Stimulated activated CD4-positive, alpha-beta T cell treated with anti-CD3 and anti-CD28 coated beads, TNF-alpha, amount 100 ng/mL, for 1 hour (primary cell): ENCODE measurements around the gene IER3.
"Not testable (repeated sequence)": the region's sequence is repeated elsewhere in the genome, so short reads cannot be mapped to it uniquely, and the experiment has no call there.

Source experiments
- DNase-seq, 3 donors: peaks; one replicate each; pipeline ENCODE4 v3.0.0-alpha.2; 2020; ENCODE audit warnings: low read depth in 3 of 3, low spot score in 1 of 3

Gene IER3

DNA sequence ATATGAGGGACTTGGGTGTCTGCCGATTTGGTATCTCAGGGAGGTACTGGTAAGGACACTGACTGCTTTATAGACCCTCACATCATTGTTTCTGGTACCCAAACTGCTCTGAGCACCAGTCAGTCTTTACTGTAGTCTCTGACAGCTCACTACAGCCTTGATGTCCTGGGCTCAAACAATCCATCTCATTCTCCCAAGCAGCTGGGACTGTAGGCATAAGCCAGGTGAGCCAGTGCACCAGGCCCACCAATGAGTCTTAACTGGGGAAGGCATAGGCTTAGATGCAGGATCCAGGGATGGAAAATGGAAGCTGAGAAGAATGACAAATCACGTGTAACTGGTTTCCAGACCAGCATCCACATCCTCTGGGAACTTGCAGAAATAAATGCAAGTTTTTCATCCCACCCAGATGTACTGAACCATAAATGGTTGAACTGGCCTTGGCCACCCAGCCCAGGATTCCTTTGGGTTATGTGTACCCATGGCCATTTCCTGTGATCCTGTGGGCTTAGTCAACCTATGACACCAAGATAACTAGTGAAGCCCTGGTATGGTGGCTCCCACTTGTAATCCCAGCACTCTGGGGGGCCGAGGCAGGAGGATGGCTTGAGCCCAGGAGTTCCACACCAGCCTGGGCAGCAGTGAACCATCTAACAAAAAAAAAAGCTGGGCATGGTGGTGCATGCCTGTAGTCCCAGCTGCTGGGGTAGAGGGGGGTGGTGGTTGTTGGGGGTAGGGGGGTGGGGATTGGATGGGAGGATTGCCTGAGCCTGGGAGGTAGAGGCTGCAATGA, 18.4 kb downstream of the IER3 start:
- no peak for DNase-seq

GRCh38 chr6:30724906-30725667, 19.3 kb downstream of the IER3 start:
- DNase-seq = no peak

- not testable (repeated sequence) for DNase-seq
Measured at GRCh38 chr6:30723843-30724741, 20.3 kb downstream of the IER3 start.

DNA sequence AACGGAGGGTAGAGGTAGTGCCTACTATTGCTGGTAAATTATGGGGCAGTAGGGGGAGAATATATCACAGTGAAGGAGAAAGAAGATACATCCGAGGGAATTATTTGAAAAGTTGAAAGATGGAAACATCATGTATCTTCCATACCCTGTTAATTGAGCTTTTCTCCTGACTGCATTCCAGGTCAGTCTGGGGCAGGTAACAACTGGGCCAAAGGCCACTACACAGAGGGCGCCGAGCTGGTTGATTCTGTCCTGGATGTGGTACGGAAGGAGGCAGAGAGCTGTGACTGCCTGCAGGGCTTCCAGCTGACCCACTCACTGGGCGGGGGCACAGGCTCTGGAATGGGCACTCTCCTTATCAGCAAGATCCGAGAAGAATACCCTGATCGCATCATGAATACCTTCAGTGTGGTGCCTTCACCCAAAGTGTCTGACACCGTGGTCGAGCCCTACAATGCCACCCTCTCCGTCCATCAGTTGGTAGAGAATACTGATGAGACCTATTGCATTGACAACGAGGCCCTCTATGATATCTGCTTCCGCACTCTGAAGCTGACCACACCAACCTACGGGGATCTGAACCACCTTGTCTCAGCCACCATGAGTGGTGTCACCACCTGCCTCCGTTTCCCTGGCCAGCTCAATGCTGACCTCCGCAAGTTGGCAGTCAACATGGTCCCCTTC, 21.0 kb downstream of the IER3 start:
- not testable (repeated sequence) for DNase-seq

- DNase-seq = peak; percentile 55 to 85 (median 76)
Measured at GRCh38 chr6:30722280-30723112, 21.9 kb downstream of the IER3 start.

DNA sequence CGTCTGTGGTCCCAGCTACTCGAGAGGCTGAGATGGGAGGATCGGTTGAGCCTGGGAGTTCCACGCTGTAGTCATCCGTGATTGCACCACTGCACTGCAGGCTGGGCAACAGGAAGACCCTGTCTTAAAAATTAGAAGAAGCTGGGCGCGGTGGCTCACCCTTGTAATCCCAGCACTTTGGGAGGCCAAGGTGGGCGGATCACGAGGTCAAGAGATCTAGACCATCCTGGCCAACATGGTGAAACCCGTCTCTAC, 22.4 kb downstream of the IER3 start:
- not testable (repeated sequence) for DNase-seq

DNA sequence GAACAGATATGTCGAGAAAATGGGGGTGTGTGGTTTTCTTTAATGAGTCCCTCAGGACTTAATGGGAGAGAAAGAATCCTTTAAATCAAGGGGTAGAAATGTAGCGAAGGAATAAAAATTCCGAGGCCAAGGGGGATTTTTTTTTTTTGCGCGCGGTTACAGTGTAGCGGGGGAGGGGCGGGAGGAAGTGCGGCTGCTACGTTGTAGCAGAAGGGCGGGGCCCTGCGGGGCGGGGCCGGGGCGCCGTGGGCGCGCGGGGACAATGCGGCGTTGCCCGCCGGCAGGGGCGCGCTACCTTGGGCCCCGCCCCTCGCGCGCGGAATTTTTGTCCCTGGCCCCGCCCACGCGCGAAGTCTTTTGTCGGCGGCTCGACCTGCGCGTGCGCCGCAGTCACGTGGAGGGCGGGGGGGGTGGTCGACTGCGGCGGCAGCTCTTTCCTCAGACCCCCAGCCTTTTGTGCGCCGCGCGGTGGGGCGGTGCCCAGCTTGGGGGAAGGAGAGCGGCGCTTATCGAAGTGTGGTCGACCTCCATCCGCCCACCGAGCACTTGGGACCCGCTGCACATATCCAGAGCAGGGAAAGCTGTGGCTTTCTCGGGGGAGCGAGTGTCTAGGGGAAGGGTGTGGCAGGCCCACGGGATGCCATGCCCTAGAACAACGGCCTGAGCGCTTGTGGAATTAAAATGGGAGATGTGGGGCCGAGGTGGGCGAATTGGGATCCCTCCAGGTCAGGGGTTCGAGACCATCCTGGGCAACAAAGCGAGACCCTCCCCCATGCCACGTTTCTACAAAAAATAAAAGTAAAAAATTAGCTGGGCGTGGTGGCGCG, 22.9 kb downstream of the IER3 start:
- DNase-seq = peak; percentile 90 to 98 (median 96)

GRCh38 chr6:30720738-30721197, 23.6 kb downstream of the IER3 start:
- DNase-seq = peak in 1 of 3 donors; percentile 52

- peak; percentile 85 to 90 (median 87) for DNase-seq
Measured at GRCh38 chr6:30719791-30720737, 24.3 kb downstream of the IER3 start, which contains the start of gene TUBB. TUBB (plus strand) TSS chr6:30720352; CDS start chr6:30720507, 155 bp downstream.

- DNase-seq = no peak
Measured at GRCh38 chr6:30719356-30719755, 25.0 kb downstream of the IER3 start.

DNA sequence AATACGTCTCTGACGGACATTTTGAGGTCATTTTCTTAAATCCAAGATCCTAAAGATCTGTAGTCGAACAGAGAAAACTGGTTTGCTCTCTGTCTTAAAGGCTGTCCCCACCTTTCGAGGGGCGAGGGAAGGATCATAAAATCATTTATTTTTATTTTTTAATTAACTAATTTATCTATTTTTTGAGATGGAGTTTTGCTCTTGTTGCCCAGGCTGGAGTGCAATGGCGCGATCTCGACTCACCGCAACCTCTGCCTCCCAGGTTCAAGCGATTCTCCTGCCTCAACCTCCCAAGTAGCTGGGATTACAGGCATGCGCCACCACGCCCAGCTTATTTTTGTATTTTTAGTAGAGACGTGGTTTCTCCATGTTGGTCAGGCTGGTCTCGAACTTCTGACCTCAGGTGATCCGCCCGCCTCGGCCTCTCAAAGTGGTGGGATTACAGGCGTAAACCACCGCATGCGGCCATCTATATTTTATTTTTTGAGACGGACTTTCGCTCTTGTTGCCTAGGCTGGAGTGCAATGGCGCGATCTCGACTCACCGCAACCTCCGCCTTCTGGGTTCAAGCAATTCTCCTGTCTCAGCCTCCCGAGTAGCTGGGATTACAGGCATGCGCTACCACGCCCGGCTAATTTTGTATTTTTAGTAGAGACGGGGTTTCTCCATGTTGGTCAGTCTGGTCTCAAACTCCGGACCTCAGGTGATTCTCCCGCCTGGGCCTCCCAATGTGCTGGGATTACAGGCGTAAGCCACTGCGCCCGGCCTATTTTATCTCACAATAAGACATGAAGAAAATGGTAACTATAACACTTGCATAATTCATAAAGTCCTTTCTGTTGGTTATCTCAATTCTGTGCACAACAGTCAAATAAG, 26.3 kb downstream of the IER3 start:
- not testable (repeated sequence) for DNase-seq

- DNase-seq = peak; percentile 92 to 99 (median 98)
Measured at GRCh38 chr6:30717129-30717844, 27.1 kb downstream of the IER3 start, which contains the start of gene MDC1. MDC1 (minus strand) TSS chr6:30717281; CDS start chr6:30715175, 2,106 bp downstream.

DNA sequence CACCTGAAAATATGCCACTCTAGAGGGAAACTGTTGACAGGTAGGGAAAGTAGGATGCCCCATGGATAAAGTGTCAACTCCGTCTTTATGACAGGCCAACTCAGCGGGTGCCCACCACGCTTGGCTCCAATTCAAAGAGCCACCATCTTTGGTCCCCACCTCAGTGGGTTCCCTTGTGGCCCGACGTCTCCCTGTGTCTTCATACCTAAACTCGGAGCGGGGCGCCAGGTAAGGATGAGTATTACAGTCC, 27.5 kb downstream of the IER3 start:
- no peak for DNase-seq

DNA sequence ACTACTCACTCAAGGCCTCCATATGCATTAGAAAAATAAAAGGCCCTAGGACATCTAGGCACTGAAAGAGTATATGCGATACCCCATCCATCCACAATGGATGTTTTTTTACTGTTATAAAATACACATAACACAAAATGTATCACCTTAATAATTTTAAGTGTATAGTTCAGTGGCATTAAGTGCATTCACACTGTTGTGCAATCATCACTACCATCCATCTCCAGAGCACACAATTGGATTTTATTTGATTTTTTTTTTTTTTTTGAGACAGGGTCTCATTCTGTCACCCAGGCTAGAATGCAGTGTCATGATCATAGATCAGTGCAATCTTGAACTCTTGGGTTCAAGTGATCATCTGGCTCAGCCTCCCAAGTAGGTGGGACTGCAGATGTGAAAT, 30.1 kb downstream of the IER3 start:
- DNase-seq = no peak

- no peak for DNase-seq
Measured at GRCh38 chr6:30712441-30712945, 31.9 kb downstream of the IER3 start.

DNA sequence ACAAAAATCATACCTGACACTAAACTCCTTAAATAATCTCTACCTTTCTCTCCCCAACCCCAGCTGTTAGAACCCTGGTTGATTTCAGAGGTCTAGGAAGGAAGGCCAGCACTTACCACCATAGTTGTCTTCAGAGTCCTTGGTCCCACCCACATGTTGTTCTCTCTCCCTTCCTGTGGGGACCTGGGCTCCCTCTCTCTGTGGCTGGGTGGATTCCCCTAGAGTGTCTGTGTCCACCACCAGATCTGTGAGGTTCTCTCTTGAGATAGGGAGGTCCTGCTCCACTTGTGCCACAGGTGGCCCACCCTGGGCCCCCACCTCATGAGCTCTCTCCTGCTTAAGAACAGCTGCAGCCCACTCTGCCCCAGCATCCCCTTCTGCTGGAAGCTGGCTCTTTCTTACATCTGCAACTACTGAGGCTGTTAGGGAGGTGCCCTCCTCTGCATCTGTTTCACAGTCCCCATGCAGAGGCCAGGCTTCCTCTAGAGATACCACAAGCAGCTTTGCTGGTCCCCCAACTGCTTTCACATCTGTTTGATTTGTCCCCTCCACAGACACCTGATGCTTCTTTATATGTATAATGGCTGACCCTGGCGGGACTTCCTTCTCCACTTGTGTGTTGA, 32.5 kb downstream of the IER3 start:
- no peak for DNase-seq
